PC-3 (cell line): Measurements from ENCODE around the gene TAOK3.

ENCODE experiments used
- CTCF ChIP-seq: fragments of 300-600 bp; sonication (generic); conservative IDR thresholded peaks from 2 replicates; pipeline ENCODE4 v1.5.1; 2017; ENCODE audit warnings: antibody characterized with exemption, low read depth, mild to moderate bottlenecking, low read length
- EZH2 ChIP-seq: fragments of 300-600 bp; sonication (generic); IDR thresholded peaks from one replicate; pipeline ENCODE4 v1.6.1; 2017; ENCODE audit warnings: antibody characterized with exemption, mild to moderate bottlenecking, low read length; ENCODE audit not compliant: unreplicated experiment

DNA sequence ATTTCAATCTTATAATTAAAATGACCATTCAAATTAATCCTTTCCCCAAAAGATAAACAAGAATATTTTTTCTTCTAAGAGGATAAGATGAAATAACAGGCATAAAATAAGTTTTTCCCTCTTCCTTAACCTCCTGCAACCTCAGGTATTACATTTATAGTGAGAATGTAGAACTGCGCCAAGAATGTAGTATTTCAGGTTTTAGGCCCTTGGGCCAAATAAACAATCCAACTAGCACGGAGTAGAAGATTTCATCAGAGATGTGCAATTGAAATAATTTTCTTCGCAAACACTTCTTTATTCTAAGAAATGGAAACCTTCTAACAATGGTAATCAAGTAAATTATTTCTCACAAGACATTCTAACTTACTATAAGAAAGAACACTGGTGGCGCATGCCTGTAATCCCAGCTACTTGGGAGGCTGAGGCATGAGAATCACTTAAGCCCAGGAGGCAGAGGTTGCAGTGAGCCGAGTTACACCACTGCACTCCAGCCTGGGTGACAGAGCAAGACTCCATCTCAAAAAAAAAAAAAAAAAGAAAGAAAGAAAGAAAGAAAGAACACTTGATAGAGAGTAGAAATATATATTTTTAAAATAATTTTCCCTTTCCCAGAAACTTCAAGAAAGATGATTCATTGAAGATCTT is 100.8 kb downstream of the TAOK3 start:
- TF ChIP-seq EZH2, result no peak
- TF ChIP-seq CTCF, result no peak
